PC-3 (cell line): ENCODE results near the gene PYDC2.

Experiments
- EZH2 ChIP-seq: fragments of 300-600 bp; sonication (generic); IDR thresholded peaks from one replicate; pipeline ENCODE4 v1.6.1; 2017; ENCODE audit warnings: antibody characterized with exemption, mild to moderate bottlenecking, low read length; ENCODE audit not compliant: unreplicated experiment
- EZH2phosphoT487 ChIP-seq: fragments of 300-600 bp; sonication (generic); IDR thresholded peaks from 2 replicates; pipeline ENCODE4 v1.6.1; 2018; ENCODE audit warnings: mild to moderate bottlenecking, antibody characterized with exemption, low read length, borderline replicate concordance
- TF ChIP-seq, protein P1 (sequence below): fragments of 300-600 bp; sonication (generic); conservative IDR thresholded peaks from 2 replicates; pipeline ENCODE4 v1.5.1; 2017; ENCODE audit warnings: antibody characterized with exemption, low read depth, mild to moderate bottlenecking, low read length

DNA sequence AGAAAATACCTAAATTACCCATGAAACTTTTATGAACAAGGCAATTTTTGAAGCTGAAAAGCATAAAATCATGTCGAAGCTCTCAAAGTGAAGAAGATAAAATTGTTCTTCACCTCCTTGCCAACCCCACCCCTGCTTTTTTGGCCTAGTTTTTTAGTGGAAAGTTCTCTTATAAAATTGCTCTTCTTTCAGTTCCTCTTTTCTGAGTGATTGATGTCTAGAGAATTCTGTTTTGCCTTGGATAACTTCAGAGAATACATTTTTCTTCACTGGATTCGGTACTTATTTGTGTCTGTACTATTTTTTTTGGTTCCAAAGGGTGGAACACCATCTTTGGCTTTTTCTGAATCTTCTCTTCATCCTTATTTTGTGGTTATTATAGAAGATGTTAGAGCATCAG, 25.0 kb upstream of the PYDC2 start:
- TF ChIP-seq, protein P1, sequence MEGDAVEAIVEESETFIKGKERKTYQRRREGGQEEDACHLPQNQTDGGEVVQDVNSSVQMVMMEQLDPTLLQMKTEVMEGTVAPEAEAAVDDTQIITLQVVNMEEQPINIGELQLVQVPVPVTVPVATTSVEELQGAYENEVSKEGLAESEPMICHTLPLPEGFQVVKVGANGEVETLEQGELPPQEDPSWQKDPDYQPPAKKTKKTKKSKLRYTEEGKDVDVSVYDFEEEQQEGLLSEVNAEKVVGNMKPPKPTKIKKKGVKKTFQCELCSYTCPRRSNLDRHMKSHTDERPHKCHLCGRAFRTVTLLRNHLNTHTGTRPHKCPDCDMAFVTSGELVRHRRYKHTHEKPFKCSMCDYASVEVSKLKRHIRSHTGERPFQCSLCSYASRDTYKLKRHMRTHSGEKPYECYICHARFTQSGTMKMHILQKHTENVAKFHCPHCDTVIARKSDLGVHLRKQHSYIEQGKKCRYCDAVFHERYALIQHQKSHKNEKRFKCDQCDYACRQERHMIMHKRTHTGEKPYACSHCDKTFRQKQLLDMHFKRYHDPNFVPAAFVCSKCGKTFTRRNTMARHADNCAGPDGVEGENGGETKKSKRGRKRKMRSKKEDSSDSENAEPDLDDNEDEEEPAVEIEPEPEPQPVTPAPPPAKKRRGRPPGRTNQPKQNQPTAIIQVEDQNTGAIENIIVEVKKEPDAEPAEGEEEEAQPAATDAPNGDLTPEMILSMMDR = no peak
- TF ChIP-seq EZH2phosphoT487 (no peak), EZH2 (no peak)
